ENCODE data around the gene CRYM.
A peak's percentile ranks its signal among the peaks of the same experiment; 100 is the strongest.
"Not testable (repeated sequence)": the region's sequence is repeated elsewhere in the genome, so short reads cannot be mapped to it uniquely, and the experiment has no call there.

Gene CRYM

DNA sequence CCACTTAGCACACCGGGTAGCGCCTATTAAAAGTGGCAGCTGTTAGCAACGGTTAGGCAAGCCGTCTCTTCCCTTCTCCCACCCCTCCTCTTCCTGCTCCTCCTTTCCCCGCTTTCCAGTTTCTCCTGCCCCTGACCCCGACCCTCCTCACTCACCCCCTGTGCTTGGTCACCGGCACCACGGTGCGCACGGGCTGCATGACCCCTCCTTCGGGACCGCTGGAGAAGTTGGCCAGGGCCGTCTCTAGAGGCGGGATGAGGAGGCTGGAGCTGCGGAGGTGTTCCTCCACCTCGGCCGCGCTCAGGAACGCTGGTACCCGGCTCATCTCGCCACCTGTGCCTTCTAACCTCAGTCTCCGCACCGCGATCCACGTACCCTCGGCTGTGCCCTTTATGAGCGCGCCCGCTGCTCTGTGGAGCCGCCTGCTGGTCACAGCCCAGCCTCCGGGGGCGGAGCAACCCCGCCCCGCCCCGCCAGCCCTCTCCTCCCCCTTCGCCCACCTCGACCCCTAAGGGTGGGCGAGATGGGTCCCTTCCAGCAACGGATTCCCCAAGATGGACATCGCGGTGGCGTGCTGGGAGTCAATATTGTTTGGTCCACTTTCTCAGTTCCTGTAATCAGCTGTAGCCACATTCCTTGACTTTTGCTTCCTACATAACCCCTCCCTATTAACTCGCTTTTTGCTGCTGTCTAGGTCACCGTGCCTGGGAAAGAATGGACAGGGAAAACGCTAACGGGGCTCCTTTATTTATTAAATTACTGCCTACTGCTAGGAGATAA lies at the start of gene CRYM:
Gene CRYM (minus strand): TSS at position 364 of the 780 bp plus-strand sequence. CDS start 39 bp downstream, at position 325.
- peak; percentile 9 to 19 for DNase-seq

DNA sequence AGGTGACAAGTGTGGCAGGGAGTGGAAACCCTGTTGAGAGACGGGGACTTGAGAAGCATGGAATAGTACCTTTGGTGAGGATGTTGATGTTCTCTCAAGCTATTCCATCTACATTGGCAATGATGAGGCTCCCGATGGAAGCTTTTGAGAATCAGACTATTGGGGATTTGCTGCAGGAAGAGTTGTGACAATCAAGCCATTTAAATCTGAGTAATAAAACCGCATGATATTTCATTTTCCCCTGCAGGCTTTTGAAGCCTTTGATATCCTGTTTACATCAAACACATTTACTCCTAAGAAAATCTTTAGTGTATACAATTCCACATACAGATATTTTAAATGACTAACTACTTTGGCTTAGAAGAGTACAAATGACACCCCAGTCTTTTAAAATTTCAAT lies 49.0 kb upstream of the CRYM start:
- DNase-seq = no peak

DNA sequence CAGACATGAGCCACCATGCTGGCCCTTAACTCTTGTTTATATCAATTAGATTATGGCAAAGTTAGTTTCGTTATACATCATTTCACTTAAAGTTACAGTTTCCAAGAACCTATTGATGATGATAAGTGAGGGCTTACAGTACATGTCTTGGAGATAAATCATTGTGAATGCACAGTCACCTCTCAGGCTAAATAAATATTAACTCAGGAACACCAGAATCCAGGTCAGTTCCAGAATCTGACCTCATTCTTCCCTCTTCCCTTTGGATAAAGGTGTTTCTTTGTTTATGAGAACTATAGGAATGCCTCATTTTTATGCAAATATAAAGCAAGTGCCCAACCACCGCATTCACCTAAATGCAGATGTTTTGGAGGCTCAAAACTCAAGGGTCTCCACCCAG lies 48.4 kb upstream of the CRYM start:
- DNase-seq = no peak

DNA sequence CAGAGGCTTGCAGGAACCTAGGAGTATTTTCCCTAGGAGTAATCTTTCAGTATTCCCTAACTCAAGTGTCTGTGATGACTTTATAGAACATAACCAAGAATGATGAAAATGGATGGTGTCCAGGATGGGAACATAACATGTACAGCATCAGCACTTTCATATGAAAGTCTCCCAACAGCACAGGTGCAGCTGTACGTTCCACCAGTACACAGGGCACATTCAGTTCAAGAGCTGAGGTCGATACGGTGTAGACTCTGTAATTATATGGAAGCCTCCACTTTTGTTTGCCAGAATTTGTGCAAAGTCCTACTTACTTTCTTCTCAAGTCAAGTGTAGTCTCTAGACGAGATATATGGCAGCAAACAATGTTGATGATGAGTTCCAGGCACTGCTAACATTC lies 46.2 kb upstream of the CRYM start:
- DNase-seq = no peak

DNA sequence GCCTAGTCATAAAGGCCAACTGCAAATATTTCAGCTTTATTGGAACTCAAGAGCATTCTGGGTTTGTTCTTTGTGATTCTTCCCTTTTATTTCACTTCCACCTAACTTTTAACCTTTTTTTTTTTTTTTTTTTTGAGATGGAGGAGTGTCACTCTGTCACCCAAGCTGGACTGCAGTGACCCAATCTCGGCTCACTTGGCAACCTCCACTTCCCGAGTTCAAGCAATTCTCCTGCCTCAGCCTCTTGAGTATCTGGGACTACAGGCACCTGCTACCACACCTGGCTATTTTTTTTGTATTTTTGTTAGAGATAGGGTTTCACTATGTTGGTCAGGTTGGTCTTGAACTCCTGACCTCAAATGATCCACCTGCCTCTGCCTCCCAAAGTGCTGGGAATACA lies 44.2 kb upstream of the CRYM start:
- DNase-seq = not testable (repeated sequence)

DNA sequence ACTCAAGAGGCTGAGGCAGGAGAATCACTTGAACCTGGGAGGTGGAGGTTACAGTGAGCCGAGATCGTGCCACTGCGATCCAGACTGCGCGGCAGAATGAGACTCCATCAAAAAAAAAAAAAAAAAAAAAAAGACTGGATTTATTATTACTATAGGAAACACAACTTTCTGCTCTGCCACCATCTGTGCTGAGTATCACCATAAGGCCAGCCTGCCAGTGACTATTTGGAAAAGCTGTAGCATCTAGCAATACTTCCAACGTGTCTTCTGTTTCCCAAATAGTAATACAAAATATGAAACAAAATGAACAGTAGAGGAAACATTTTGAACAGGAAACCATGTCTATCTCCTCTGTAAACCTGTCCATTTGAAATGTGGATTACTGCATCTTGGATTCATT lies 43.6 kb upstream of the CRYM start:
- no peak for DNase-seq

DNA sequence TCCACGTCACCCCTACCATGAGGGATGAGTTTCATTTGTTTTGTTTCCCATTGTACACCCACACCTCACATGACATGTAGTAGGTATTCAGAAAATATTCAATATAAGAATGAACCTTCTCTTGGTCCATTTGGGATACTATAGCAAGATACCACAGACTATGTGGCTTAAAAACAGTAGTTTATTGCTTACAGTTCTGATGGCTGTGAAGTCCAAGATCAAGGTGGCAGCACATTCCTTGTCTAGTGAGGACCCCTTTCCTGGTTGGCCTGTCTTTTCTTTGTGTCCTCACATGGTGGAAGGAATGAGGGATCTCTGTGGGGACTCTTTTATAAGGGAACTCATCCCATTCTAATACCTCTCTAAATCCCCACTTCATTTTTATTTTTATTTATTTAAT lies 36.2 kb upstream of the CRYM start:
- DNase-seq = no peak

DNA sequence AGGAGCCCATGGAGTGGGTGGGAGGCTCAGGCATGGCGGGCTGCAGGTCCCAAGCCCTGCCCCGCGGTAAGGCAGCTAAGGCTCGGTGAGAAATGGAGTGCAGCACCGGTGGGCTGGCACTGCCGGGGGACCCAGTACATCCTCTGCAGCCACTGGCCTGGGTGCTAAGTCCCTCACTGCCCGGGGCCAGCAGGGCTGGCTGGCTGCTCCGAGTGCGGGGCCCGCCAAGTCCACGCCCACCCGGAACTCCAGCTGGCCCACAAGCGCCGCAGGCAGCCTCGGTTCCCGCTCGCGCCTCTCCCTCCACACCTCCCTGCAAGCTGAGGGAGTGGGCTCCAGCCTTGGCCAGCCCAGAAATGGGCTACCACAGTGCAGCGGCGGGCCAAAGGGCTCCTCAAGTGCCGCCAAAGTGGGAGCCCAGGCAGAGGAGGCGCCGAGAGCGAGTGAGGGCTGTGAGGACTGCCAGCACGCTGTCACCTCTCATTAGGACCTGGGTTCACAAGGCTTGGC lies 34.8 kb upstream of the CRYM start:
- not testable (repeated sequence) for DNase-seq

DNA sequence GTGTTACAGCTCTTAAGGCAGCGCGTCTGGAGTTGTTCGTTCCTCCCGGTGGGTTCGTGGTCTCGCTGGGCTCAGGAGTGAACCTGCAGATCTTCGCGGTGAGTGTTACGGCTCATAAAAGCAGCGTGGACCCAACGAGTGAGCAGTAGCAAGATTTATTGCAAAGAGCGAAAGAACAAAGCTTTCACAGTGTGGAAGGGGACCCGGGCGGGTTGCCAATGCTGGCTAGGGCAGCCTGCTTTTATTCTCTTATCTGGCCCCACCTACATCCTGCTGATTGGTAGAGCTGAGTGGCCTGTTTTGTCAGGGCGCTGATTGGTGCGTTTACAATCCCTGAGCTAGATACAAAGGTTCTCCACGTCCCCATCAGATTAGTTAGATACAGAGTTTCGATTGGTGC lies 34.0 kb upstream of the CRYM start:
- DNase-seq = not testable (repeated sequence)

DNA sequence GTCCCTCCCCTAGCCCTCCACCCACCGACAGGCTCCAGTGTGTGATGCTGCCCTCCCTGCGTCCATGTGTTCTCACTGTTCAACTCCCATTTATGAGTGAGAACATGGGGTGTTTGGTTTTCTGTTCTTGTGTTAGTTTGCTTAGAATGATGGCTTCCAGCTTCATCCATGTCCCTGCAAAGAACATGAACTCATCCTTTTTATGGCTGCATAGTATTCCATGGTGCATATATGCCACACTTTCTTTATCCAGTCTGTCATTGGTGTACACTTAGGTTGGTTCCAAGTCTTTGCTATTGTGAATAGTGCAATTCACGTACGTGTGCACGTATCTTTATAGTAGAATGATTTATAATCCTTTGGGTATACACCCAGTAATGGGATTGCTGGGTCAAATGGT lies 28.6 kb upstream of the CRYM start:
- not testable (repeated sequence) for DNase-seq

DNA sequence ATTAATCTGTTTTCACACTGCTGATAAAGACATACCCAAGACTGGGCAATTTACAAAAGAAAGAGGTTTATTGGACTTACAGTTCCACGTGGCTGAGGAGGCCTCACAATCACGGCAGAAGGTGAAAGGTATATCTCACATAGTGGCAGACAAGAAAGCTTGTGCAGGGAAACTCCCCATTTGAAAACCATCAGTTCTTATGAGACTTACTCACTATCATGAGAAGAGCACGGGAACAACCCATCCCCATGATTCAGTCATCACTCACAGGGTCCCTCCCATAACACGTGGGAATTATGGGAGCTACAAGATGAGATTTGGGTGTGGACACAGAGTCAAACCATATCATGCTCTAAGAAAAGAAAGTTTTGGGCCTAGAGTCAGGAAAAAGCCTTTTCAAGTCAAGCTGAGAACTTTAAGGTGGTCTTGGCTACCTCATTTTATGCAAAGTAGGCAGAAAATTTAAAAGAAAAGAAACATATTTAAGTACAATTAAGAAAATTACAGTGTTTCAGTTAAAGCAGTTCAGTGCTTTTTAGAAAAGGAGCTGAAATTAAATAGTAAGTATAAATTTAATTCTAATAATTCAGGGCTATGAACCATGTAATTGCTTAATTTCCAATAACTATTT lies 24.9 kb upstream of the CRYM start:
- no peak for DNase-seq

DNA sequence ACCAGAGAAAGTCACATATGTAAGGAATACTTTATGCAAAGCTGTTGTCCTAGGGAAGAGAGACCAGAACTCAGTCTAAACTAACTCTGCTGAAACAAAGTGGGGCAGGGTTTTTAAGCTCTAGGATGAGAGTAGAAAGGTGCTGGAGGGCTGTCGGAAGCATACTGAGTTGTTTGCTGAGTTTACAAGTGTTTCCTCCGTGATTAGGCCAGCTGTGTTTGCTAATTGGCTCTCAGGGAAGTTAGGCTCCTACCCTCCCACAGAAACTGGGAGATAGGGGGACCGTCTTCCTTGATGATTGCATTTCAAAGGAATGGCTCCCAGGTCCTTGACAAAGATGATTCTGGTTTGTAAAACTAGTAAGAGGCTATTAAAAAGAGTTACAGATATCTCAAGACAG lies 24.4 kb upstream of the CRYM start:
- no peak for DNase-seq

DNA sequence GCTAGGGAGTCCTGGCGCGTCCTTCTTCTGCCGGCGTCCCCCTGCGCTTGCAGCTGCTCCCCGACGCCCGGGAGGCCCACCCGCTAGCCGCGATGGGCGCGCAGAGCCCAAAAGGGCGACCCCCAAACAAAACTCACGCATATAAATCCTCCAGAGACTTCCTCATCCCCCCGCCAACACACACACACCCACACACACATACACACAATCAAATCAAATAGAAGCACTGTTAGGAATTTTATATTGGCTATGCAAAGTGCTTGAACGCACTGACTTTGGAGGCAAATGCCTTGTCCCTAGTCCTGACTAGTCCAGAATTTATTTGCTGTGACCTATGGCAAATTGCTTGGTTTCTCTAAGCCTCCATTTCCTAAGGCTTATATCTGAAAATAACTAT lies 23.8 kb upstream of the CRYM start:
- no peak for DNase-seq

DNA sequence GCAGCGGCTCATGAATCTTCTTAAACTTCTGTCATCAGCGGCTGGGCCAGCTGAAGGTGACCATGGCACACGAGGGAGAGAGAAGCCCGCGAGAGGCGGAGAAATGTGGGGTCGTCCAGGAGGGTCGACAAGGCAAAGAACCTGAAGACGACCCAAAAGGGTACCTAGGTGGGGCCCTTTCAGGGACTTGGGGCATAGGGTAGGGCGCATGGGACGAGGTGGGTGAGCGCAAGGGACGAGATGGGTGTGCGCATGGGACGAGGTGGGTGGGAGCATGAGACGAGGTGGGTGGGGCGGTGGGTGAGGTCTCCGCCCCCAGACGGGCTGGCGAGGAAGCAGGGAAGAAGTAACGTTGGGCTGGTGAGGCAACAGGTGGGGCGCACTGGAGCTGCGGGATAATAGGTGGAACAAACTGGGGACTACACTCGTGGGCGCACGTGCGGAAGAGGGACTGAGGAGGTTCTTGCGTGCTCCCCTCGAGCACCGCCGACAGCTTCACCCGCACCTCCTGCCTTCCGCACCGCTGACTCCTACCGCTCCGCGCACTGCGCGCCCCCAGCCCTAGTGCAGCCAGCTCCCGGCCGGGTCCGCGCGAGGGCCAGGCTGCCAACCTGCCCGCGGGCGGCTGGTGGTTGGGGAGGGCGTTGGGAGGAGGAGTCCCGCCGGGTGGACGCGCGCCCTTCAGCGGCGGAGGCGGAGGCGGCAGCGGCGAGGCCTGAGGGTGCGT lies 23.2 kb upstream of the CRYM start:
- peak; percentile 33 to 52 for DNase-seq

DNA sequence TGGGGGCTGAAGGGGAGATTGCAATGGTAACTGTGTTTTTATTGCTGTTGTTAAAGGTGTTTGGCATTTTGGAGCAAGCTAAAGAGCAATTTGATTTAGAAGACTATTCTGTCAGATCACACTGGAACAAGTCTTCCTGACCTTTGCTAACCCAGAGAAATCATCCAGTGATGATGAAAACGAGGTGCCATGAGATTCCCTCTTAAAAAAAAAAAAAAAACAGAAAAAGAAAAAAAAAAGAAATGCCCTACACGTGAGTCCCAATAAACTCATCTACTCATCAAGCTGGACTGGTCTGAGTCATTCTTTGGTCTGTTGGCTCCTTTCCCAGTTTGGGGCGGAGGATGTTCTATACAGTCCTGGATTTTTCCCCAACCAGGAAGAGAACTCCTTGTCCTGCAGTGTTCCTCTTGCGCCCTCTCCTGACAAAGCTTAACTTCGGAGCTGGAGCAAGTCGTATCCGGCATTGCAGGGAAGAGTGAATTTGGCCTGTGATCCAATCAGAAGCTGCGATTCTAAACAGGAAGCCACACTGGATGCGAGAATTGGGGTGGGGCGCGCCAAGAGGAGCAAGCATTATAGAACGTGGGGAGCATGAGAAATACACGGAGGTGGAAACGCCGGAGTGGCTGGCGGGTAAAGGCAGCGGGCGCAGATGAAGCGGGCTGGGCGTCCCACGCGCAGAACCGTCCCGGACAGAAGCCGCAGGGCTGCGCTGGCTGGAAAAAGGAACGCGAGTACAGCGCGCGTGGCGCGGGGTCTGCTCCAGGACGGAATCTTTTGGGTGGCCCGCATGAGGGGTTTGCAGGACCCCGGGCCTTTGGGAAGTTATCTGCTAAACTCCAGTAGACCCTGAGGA lies 22.4 kb upstream of the CRYM start:
- peak; percentile 32 to 36 for DNase-seq

DNA sequence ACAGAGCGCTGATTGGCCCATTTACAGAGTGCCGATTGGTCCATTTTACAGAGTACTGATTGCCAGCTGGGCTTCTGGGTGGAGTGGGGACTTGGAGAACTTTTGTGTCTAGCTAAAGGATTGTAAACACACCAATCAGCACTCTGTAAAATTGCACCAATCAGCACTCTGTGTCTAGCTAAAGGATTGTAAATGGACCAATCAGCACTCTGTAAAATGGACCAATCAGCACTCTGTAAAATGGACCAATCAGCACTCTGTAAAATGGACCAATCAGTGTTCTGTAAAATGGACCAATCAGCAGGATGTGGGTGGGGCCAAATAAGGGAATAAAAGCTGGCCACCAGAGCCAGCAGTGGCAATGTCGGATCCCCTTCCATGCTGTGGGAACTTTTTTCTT lies 11.7 kb upstream of the CRYM start:
- DNase-seq = not testable (repeated sequence)

DNA sequence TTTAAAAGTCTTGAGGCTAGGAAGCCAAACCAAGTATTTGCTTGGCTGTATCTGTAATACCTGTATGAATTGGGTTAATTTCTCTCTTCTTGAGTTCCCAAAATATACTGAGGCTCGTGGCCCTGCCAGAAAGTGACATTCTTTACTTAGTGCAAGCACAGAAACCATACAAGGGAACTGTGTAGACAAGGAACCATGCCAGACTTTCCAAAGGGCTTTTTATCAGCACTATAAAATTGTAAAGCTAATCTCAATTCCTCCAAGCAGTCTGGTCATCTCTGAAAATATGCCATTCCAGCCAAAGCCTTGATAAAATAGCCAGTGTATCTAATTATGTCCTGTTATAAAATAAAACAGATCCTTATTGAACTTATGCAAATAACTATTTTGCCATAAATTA lies 7.2 kb upstream of the CRYM start:
- no peak for DNase-seq

DNA sequence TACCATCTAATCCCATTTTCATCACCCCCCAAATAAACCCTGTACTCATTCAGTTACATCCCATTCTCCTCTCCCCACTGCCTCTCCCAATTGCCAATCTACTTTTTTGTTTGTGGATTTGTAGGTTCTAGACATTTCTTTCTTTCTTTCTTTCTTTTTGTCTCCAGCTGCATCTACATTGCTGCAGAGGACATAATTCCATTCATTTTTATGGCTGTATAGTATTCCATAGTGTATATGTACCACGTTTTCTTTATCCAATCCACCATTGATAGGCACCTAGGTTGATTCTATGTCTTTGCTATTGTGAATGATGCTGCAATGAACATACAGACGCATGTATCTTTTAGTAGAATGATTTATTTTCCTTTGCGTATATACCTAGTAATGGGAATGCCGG lies 6.3 kb upstream of the CRYM start:
- DNase-seq = no peak

DNA sequence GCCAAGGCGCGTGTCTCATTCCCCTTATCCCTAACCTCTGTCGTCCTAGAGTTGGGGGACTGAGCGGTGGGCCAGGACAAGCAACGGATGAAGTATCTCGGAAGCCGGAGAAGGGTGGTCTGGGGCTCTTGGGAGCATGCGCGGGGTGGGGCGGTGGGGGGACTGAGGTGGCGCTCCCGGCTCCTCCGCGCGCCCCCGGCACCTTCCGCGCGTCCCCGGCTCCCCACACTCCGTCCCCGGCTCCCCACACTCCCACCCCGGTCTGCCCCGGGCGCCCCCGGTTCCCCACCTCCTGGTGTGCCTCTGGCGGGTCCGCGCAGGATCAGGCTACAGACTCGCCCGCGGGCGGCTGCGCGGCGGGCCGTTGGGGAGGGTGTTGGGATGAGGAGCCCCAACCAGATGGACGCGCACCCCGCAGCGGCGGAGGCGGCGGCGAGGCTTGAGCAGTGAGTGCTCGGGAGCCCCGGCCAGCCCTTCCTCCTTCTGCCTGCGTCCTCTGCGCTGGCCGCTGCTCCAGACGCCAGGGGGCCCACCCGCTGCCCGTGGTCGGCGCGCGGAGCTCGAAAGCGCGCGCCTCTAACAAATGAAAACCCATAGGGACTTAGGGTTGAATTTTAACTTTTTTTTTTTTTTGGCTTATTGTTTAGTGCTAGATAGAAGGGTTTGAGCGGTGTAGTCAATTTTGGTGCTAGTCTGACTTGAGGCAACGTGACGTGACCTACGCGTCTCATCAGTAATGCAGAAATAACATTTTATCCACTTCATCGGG lies 5.6 kb upstream of the CRYM start:
- no peak for DNase-seq

DNA sequence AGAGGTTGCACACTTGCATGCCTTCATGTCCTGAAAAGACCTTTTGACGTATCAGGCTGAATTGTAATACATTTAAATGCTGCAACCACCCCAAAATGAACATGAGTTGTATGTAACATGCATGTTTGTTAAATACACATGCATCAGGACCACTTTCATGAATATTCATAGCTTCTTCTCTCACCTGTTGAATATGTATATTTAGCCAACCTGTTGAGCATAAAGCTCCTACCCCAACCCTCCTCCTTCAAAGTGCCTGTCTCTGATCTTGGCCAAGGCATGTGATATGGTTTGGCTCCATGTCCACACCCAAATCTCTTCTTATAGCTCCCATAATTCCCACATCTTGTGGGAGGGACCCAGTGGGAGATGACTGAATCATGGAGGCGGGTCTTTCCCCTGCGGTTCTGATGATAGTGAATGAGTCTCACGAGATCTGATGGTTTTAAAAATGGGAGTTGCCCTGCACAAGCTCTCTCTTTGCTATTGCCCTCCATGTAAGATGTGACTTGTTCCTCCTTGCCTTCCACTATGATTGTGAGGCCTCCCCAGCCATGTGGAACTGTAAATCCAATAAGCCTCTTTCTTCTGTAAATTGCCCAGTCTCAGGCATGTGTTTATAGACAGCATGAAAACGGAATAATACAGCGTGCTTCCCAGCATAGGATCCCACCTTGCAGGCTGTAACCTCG lies 3.8 kb upstream of the CRYM start:
- no peak for DNase-seq

DNA sequence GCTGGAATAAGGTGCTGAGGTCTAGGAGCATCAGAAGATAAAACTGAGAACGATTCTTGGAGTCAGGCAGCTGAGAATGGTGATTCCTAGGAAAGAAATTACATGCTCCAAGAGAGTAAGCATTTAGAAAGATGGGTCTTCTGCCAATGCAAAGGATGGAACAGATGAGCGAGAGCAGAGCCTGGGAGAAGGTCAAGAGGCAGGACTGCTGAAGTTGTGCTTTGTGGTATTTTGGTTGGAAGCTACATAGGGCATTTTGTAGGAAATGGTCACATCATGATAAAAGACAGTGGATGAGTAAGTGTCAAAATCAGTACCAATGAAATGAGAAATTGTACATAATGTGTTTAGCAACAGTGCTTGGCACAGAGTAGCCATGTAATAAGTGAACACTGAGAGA lies 1.4 kb upstream of the CRYM start:
- DNase-seq = no peak
